Psoas muscle (tissue), 8 donors: ENCODE data around the gene RTTN. TPM values are rescaled to one million over a fixed set of nuclear protein-coding genes. Genes with fewer than 3 reads are reported as not detected.

ENCODE experiments used
- ATAC-seq, 4 donors: fragments of 200-7000 bp; cut with Tn5 transposase; one replicate each; pipeline ENCODE4 v1.9.1; 2020; ENCODE audit warnings: moderate library complexity in 3 of 4, mild to moderate bottlenecking in 2 of 4
- DNase-seq, 2 donors: peaks; one replicate each; pipeline ENCODE4 v3.0.0-alpha.2; 2020
- H3K27ac ChIP-seq: fragments of 200-600 bp; one replicate; pipeline ENCODE4 v1.8.0; 2022
- H3K27me3 ChIP-seq, 3 donors: fragments of 200-600 bp in 1 of 3; one replicate each; pipeline versions ENCODE4 v1.6.1 to v1.8.0; 2013 to 2022; ENCODE audit warnings: low read length in 2 of 3, mild to moderate bottlenecking in 2 of 3, moderate library complexity in 1 of 3; ENCODE audit not compliant: insufficient read depth in 3 of 3
- H3K36me3 ChIP-seq, 2 donors: fragments of 200-600 bp in 1 of 2; one replicate each; pipeline versions ENCODE4 v1.6.1 to v1.8.0; 2013 to 2022; ENCODE audit warnings: low read depth in 1 of 2, mild to moderate bottlenecking in 1 of 2, moderate library complexity in 1 of 2; ENCODE audit not compliant: insufficient read depth in 1 of 2
- H3K4me1 ChIP-seq: fragments of 200-600 bp; one replicate; pipeline ENCODE4 v1.8.0; 2022
- H3K4me3 ChIP-seq: fragments of 200-600 bp; one replicate; pipeline ENCODE4 v1.8.0; 2022; ENCODE audit warnings: mild to moderate bottlenecking
- H3K9me3 ChIP-seq: fragments of 200-600 bp; one replicate; pipeline ENCODE4 v1.8.0; 2022
- CTCF ChIP-seq: fragments of 200-600 bp; IDR thresholded peaks from one replicate; pipeline ENCODE4 v1.8.0; 2022; ENCODE audit warnings: antibody characterized with exemption
- WGBS, 3 donors: extraction: QIAGEN DNeasy Blood & Tissue Kit; methylation state at CpG; one replicate each; pipeline versions ENCODE4 v1.1.6 to v1.1.7; 2013; 5-methylcytosine and 5-hydroxymethylcytosine counted together
- intact Hi-C, 2 donors: fragments of 100-400 bp; cut with DNase I; formaldehyde crosslinking; loops; one replicate each; pipeline versions ENCODE4 v1.11.0 to v1.14.2; 2022
- polyA plus RNA-seq, 3 donors: library from polyadenylated mRNA; stranded (reverse); fragments of 200-250 nt; gene quantifications; one replicate each; pipeline ENCODE4 v1.2.3, GENCODE V29; 2013
- total RNA-seq, 4 donors: library from RNA; stranded (reverse); fragmentation: NEBNext Ultra II Directional in 2 of 4; extraction: Animal tissue kit (Norgen Biotek cat#: 25700) in 2 of 4; gene quantifications; one replicate each; pipeline versions ENCODE4 v1.2.1 to v1.2.4, GENCODE V29; 2021 to 2023
- donor health status: healthy with polysubstance abuse.
- donor health status: DM: no; HTN: no; CAD: no; lungs with moderate emphysema.
- donor health status: Bipolar disorder and iron deficiency.
- donor health status: healthy.
- donor health status: DM: yes; HTN: yes; CAD: no.
- donor health status: DM: no; HTN: no; CAD: no.
- donor health status: DM: no; HTN: no; CAD: no.
- donor health status: DM: yes; HTN: yes; CAD: no.

RTTN gene
- total and polyA plus RNA-seq, 7 donors, result 1.6 to 7.1 (median 3.9) TPM

- no peak for DNase-seq
- H3K27ac ChIP-seq, result no peak overlapping the region
- no peaks in the 10 kb centered on the region for H3K9me3 ChIP-seq
- no peak for TF ChIP-seq CTCF
- H3K4me1 ChIP-seq, result no peaks in the 10 kb centered on the region
- 79 to 93% (median 82%) methylated on average over 6 of the region's 6 CpGs for WGBS, 3 donors
- intact Hi-C loops, result no loop called here
- ATAC-seq, result no peak
- H3K27me3 ChIP-seq, result no peaks in the 10 kb centered on the region
- H3K4me3 ChIP-seq, result no peak overlapping the region
- peaks cover 0 to 9% of the 10 kb centered on the region in 2 donors for H3K36me3 ChIP-seq
Measured at GRCh38 chr18:70037431-70038061, 167.9 kb downstream of the RTTN start.

GRCh38 chr18:70036771-70037347, 168.6 kb downstream of the RTTN start:
- 96 to 97% (median 97%) methylated on average over 8 of the region's 8 CpGs for WGBS, 3 donors
- TF ChIP-seq CTCF, result no peak
- no peaks in the 10 kb centered on the region for H3K9me3 ChIP-seq
- H3K4me1 ChIP-seq, result no peaks in the 10 kb centered on the region
- ATAC-seq (no peak), DNase-seq (no peak)
- no peak overlapping the region for H3K27ac ChIP-seq
- intact Hi-C loops, result no loop called here
- no peak overlapping the region for H3K4me3 ChIP-seq
- peaks cover 0 to 9% of the 10 kb centered on the region in 2 donors for H3K36me3 ChIP-seq
- H3K27me3 ChIP-seq, result no peaks in the 10 kb centered on the region

GRCh38 chr18:70036168-70036567, 169.3 kb downstream of the RTTN start:
- H3K27ac ChIP-seq, result no peak overlapping the region

GRCh38 chr18:70031221-70031620, 174.3 kb downstream of the RTTN start:
- intact Hi-C loops, result no loop called here
- WGBS, 3 donors, result 98 to 100% (median 99%) methylated on average over 4 of the region's 4 CpGs
- Histone ChIP-seq H3K4me3 (no peak overlapping the region), H3K36me3 (peaks cover 0 to 18% of the 10 kb centered on the region in 2 donors), H3K9me3 (no peaks in the 10 kb centered on the region), H3K27me3 (no peaks in the 10 kb centered on the region), H3K4me1 (no peaks in the 10 kb centered on the region), H3K27ac (no peak overlapping the region)
- DNase-seq (no peak), ATAC-seq (no peak)
- TF ChIP-seq CTCF, result no peak

More at GRCh38 chr18:70036168-70036567, 169.3 kb downstream of the RTTN start:
- WGBS, 3 donors, result 99 to 100% (median 99%) methylated on average over 2 of the region's 2 CpGs
- no peak for DNase-seq
- ATAC-seq, result no peak
- Histone ChIP-seq H3K4me1 (no peaks in the 10 kb centered on the region), H3K9me3 (no peaks in the 10 kb centered on the region), H3K27me3 (no peaks in the 10 kb centered on the region), H3K36me3 (peaks cover 0 to 9% of the 10 kb centered on the region in 2 donors), H3K4me3 (no peak overlapping the region)
- intact Hi-C loops, result no loop called here
- TF ChIP-seq CTCF, result no peak
